NCI-H82 treated with DMSO at 0.1 percent for 48 hours (cell line): Measurements from ENCODE around the gene TRIM71.
"Not testable (repeated sequence)": the region's sequence is repeated elsewhere in the genome, so short reads cannot be mapped to it uniquely, and the experiment has no call there.

Source experiments
- DNase-seq: peaks from one replicate; lab custom pipeline; 2025; ENCODE audit not compliant: unreplicated experiment; lab: John Stamatoyannopoulos, UW

Gene TRIM71

GRCh38 chr3:32817558-32818228 is at the start of gene TRIM71:
Gene TRIM71, plus strand, starts transcription at chr3:32817997. Its CDS starts 84 bp downstream, at chr3:32818081.
- DNase-seq: no peak

GRCh38 chr3:32778389-32778788 is 39.4 kb upstream of the TRIM71 start:
- DNase-seq: no peak

- DNase-seq: no peak
Observed at GRCh38 chr3:32780071-32780734, 37.6 kb upstream of the TRIM71 start.

- DNase-seq: peak; percentile 35
Observed at GRCh38 chr3:32780735-32781210, 37.0 kb upstream of the TRIM71 start.

- peak; percentile 46 for DNase-seq
Observed at GRCh38 chr3:32781211-32781968, 36.4 kb upstream of the TRIM71 start.

GRCh38 chr3:32781969-32782270 is 35.9 kb upstream of the TRIM71 start:
- not testable (repeated sequence) for DNase-seq

- no peak for DNase-seq
Observed at GRCh38 chr3:32782407-32782806, 35.4 kb upstream of the TRIM71 start.

- DNase-seq: no peak
Observed at GRCh38 chr3:32791833-32792232, 26.0 kb upstream of the TRIM71 start.

GRCh38 chr3:32794487-32795308 is 23.1 kb upstream of the TRIM71 start:
- DNase-seq: no peak

GRCh38 chr3:32796384-32796950 is 21.3 kb upstream of the TRIM71 start:
- not testable (repeated sequence) for DNase-seq

- no peak for DNase-seq
Observed at GRCh38 chr3:32797776-32798175, 20.0 kb upstream of the TRIM71 start.

- DNase-seq: not testable (repeated sequence)
Observed at GRCh38 chr3:32801440-32801839, 16.4 kb upstream of the TRIM71 start.

- DNase-seq: no peak
Observed at GRCh38 chr3:32813180-32813579, 4.6 kb upstream of the TRIM71 start.

GRCh38 chr3:32814361-32814760 is 3.4 kb upstream of the TRIM71 start:
- DNase-seq: no peak

- no peak for DNase-seq
Observed at GRCh38 chr3:32815841-32816438, 1.9 kb upstream of the TRIM71 start.

GRCh38 chr3:32816439-32817256 is 1.1 kb upstream of the TRIM71 start:
- DNase-seq: no peak

GRCh38 chr3:32817257-32817557 is 590 bp upstream of the TRIM71 start:
- DNase-seq: no peak

GRCh38 chr3:32818229-32818969 is 602 bp downstream of the TRIM71 start:
- DNase-seq: no peak

- no peak for DNase-seq
Observed at GRCh38 chr3:32818970-32819511, 1.2 kb downstream of the TRIM71 start.
